SKM-1 treated with dmso at 0.1 percent for 144 hours (cell line): ENCODE data around the gene KCNH1.

Experiments
- DNase-seq: peaks from one replicate; lab custom pipeline; 2025; ENCODE audit not compliant: unreplicated experiment; lab: John Stamatoyannopoulos, UW

Gene KCNH1

DNA sequence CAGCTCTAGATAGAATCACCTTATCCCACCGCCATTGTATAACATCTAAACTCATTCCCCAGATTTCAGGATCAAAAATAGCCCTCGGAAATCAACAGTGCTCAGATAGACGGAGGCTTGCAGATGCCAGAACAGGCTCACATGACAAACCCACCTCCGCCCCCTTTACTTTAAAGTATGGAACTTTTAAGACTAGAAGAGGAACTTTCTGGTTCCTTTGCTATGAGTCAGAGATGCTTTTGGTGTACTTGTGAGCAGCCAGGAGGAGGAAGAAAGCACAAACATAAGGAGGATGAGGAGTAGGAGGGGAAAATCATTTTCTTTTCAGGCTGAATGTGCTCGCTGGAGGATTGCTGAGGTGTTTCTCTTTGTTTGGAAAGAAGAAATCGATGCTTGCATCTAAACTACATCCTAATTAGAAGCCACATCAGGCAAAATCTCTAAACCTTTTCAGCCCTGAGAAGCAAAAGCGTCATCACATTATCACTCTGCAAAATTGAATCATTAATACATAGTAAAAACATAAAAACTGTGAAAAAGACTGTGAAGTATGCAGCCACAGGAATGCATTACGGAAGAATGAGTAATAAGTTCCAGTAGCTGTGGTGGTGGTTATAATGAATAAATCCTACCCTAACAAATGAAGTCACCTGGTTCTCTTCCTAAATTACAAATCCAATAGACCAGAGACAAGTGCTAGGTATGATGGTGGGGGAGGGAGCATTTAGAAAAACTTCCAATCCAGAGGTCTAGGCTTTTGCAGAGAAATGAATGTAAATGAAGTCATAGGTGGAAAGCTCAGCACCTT lies 251.3 kb downstream of the KCNH1 start:
- DNase-seq = no peak

DNA sequence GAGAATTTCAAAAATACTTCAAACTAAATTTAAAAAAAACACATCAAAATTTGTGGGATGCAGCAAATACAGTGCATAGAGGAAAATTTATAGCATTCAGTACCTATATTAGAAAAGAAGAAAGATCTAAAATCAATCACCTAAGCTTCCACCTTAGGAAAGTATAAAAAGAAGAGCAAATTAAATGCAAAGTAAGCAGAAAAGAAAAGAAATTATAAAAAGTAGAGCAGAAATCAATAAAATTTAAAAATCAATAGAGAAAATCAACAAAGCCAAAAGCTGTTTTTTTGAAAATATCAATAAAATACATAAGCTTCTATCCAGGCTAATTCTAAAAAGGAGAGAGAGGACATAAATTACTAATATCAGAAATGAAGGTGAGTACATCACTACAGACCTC lies 255.4 kb downstream of the KCNH1 start:
- no peak for DNase-seq

DNA sequence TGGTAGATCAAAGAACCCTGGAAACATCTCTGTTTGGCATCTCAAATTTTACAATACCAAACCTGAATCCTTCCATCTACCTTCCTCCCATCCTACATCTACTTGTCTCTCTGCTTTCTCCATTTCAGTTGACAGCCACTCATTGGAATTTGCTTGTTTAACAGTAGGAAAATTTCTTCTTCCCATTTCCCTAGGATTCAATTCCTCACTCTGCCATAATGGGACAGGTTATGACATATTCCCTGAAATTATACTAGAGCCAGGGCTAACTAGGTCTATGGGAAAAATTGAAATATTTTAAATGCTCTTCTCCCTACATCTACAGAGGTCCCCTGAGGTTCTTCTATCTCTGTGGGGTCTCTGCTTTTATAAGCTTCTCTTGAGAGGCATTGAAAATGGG lies 257.7 kb downstream of the KCNH1 start:
- no peak for DNase-seq

DNA sequence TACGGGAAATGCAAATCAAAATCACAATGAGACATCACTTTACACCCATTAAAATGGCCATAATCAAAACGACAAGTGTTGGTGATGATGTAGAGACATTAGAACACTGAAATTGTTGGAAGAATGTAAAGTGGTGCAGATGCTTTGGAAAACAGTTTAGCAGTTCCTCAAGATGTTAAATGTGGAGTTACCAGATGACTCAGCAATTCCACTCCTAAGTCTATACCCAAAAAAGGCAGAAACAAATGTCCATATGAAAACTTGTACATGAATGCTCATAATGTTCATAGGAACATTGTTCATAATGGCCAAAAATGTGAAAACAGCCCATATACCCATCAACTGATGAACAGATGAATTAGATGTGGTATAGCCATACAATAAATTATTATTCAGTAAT lies 267.4 kb downstream of the KCNH1 start:
- no peak for DNase-seq

DNA sequence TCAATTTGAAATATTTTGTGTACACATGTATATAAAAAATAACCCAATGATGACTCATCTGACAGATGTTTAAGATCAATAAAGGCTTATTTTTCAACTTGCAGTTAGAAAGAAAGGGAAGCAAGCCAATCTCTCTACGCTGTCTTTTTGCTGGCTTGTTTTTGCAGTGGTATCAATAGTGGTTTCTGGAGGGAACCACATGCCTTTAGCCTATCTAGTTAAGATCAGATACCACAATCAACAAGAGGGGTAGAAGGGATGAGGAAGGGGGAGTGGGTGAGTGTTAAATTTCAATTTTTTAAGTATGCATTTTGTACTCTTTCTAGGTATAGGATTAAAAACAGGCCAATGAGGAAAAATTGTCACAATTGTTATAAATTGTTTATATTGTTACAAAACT lies 276.2 kb downstream of the KCNH1 start:
- DNase-seq = no peak

DNA sequence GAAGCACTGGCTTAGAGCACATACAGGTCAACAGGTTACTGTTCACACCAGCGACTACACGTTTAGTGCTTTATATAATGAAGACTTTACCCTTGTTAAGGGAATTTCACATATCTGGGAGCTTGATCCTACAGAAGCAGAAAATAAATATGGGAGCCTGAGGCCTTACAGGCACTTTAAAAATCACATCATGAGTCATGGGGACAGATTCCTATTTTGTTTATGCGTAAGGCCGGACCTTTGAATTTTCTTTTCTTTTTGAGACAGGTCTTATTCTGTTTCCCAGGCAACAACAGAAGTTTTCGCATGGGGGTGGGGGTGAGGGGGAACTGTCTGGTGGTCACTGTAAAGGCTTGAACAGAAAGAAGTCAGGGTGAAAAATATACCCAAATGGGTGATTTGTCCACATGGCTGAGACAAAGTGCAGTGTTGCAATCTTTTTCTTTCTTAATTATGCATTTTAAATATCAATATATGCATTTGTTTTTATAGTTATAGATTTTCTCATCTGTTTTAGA lies 276.7 kb downstream of the KCNH1 start:
- no peak for DNase-seq

DNA sequence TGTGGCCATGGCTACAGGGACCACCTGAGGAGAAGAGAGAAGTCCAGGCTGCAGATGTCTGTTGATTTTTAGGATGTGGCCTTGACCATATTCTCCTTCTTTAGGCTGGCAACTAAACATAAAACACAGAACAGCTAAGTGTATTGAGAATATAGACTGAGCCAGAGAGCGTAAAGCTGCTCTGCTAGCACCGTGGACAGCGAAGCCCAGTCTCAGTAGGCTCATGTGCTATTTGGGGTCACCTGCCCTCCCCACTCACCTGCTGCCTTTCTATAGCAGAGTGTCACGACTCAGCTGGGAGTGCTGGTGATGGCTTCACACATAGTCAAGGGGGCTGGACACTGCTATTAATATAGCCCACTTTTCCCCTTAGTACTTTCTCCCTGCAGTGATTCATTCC lies 278.5 kb downstream of the KCNH1 start:
- no peak for DNase-seq

DNA sequence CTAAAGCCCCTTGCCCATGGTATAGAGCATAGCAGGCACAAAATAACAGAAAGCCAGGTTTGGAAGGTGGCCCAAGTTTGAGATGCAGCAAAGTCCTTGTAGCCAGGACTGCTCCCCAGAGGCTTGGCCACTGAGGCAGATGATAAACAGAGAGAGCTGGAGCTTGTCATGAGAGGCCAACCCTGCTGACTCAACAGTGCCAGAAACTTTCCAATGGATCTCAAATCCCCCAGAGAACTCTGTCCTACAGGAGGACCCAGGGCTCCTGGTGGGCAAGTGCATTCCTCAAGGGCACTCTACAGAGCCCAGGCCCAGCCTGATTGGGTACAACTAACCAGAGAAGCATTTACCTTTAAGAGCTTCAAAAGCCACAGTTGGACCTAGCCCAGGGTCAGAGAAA lies 280.7 kb downstream of the KCNH1 start:
- no peak for DNase-seq

DNA sequence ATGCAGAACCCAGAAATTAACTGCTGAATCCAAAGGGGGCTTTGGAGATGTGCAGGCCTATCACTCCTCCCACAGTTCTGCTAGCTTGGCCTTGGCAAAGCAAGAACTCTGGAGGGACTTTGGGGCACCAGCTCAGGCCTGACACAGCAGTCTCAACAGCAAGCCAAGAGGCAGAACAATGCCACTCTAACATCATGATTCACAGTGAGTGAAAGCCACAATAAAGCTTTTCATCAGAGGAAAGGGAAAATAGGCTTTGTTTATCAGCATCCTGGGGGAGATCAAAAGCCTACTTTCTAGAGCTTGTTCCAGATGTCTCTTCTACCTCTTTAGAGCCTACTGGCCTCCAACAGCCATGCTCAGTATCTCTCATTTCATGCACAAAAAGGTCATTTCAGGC lies 283.4 kb downstream of the KCNH1 start:
- no peak for DNase-seq

DNA sequence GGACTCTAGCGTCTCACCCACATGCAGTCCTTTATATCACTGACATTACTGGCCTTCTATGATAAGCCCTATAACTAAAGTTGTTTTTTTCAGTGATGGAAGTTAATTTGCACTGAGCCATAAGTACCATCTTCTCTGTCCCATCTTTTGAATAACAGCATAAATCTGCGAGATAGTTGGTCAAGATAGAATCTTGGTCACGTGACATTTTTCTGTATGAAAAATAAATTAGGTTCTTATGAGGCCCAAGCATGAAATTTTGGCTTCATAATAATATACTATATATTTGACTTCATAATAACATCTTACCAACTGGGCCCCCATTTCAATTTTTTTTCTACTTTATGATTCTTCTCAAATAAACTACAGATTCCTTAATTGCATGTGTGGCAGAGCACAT lies 285.5 kb downstream of the KCNH1 start:
- DNase-seq = no peak

DNA sequence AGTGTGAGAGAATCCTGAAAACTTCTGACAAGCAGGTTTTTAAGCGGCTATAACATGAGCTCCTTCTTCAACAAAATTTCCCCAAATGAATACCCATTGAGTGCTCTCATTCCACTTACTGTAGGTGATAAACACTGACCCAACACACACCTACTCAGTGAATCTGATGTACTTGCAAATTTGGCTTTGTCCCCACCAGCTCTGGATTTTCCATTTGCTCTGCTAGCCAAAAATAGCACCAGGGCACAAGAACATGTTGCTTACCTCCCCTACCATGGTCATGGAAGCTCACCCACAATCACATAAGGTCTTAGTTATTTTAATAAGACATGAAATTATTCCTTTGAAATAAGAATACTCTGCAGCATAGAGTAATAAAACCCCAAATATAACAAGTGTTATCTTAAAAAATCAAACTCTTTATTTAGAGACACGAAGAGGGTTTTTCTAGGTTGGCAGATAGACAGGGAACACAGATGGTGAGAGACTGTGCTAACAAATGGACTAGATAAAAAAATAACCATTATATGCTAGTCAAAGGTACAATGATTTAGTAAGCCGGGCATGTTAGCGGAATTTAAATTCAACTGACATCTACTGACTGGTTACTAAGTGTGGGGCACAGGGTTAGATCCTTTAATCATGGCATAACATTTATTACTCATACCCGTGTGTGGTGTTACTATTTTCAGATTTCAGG lies 291.9 kb downstream of the KCNH1 start:
- no peak for DNase-seq

DNA sequence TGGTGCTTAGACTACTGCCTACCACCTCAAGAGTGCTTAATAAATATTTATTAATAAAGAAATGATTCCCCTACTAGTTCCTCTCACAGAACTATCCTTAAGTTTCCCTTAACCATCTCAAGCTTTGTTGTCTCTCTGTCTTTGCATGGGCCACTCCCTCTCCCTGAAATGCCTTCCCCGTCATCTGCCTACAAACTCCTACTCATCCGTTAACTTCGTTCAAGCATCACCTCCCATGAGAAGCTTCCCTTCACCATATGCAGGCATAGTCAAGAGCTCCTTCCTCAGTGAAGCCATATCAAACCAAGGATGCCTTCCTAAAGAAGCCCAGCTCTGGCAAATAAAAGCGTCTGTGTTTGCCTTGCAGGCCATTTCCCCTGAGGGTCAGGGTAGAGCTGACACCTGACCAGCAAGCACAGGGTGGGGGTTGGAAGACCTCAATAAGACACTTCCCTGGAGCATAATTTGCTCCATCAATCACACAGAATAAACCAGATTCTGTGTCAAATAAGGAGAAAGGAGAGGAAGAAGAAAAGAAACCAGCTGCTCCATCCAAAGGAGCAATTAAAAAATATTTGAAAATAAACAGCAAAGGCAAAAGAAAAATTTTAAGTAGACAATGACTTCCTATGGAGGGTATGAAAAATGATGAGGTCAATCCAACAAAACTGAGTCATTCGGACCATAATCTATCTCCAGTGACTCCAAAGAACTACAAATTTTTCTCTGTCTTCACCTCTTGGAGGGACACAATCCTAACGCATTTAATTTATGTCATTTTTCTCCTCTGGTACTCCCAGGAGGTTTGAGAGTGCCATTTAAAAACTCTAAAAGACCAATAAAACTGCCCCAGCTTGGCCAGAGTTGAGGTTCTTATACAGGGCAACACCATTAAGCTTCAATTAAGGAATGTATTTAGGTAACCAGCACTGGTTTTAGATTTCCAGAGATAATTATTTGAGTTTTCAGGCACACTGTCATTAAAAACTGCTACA lies 303.6 kb downstream of the KCNH1 start:
- DNase-seq = no peak

DNA sequence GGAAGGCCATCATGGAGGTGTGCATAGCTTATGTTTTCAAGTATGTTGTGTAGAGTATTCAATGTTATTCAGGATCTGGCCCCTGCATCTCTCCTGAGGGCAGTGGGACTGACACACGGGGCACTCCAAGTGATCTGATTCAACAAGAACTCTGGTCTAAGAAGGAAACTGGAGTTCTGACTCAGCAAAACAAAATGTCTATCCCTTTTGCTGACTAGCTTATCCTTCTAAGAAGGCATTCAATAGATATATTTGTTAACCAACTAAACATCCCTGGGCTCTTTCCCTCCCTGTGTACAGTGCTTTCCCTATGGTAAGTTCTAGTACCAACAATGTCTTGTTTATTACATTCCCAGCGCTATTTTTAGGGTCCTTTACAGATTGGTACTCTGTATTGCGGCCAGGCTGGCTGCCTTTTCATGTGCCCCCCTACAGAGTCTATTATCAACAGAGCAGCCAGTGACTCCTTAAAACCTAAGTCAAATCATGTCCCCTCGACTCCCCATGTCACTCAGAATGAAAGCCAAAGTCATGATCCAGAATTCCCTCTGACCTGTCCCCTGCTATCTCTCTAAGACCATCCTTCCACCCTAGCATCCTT lies 304.9 kb downstream of the KCNH1 start:
- DNase-seq = no peak

DNA sequence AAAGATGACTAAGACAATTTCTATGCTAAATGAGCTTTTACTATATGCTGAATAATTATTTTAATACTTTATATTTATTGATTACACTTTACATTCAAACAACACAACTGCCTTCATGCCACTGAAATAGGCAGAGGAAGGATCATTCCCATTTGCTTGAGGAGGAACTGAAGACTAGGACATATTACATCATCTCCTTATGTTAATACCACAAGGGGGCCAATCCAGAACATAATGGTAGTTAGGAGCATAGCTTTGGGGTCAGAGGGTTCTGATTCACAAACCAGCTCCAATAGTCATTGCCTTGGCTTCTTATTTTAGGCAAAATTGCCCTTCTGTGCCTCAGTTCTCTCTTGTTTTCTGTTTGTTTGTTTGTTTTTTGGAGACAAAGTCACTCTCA lies 306.5 kb downstream of the KCNH1 start:
- DNase-seq = no peak

DNA sequence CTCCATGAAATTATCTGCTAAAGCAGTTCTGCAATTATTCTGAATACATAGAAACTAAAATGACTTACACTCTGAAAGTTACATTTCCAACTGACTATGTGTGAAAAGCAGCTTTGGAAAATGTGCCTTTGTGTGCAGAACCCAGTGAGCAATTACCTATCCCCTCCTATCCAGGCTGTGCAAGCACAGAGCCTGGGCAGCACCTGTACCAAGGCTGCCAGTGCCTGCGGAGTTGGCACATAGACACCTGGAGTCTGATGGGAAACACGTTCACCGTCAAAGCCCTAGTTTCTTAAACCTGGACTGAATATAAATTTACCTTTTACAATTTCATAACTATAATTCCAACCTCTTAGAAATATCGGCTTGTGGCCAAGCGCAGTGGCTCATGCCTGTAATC lies 307.3 kb downstream of the KCNH1 start:
- DNase-seq = no peak

DNA sequence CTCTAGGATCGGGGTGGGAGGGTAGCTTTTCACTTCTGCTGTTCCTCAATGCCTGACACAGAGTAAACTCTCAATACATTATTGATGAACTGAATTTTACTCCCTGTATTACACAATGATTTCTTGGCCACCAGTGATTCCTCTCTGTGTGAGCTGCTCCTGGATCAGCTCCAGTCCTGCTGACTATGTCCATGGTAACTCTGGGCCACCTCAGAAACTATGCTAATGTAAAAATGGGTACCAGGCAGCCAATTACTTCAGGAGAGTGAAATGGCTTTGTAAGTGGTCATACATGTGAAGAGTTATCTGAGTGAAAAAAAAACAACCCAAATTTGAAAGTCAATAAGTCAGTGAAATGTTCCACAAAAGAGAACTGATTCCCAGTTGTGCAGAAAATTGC lies 311.0 kb downstream of the KCNH1 start:
- DNase-seq = no peak

DNA sequence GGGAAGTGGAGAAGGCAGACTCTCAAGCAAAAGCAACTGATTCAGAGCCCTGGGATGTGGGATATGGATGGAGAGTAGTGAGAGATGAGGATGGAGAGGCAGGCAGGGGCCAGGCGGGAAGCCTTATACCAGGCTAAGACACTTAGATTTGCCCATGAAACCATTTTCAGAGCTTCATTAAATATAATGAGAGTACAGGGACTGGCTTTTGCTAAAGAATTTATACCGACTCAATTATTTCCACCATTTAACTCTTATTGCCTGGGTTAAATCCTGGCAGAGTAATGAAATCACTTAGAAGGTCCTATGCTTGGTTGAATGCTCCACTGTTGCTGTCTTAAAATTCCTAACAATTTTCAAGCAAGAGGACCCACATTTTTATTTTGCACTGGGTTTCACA lies 311.7 kb downstream of the KCNH1 start:
- no peak for DNase-seq

DNA sequence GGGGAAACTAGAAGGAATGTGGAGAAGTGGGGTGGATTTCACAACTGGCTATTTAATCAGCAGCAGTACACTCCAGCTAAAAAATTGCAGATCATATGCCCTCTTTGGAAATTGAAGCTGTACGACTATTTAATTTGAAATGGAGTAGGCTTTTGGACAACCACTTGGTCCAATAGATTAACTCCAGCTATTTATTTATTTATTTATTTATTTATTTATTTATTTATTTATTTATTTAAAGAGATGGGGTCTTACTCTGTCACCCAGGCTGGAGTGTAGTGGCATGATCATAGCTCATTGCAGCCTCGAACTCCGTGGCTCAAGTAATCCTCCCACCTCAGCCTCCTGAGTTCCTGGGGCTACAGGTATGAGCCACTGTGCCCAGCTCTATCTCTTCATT lies 312.3 kb downstream of the KCNH1 start:
- DNase-seq = no peak

DNA sequence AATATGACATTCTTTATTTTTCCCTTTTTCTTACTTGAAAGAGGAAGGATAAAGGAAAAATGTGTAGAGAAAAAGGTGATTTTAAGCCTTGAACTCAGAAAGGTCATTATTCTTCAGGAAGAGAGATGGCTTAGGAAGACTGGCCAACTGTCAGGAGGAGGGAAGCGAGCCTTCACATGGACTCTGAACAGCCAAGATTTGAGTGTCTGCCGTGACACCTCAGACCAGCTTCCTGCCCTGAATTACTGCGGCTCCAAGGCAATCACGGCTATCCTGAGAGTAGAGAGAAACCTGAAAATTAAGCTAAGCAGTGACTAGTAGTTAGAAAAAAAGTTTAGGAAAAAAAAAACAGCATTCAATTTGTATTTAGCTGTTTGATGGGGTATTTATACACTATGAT lies 314.7 kb downstream of the KCNH1 start:
- DNase-seq = no peak

DNA sequence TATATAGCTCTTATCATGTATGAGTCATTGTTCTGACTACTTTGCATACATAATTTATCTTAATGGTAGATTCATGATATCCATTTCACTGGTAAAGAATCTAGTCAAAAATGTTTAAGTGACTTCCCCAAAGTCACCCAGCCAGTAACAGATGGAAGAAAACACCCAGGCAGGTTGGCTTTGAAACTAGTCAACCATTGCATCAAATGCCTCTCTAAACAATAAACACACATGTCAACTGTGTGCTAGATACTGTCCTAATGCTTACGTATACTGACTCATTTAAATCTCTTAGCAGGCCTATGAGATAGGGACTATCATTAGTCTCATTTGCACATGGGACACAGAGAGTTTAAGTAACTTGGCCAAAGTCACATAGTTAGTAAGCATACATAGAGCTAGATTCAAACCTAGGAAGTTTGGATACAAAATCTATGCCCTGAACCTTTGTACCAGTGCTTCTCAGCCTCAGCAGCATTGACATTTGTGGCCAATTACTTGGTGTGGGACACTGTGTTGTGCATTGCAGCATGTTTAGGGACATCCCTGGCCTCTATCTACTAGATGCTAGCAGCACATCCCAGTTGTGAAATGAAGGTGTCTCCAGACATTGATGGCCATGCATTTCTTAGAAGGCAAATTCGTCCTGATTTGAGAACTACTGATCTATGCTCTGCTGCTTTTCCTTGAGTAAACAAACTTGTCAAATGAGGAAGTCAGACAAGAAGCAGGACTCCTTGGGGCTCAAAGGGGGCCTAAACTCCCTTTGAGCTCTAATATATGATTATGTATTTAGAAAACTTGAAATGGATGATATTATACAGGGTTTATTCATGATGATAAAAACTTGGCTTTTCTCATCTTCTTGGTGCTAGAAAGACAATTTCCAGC lies 316.3 kb downstream of the KCNH1 start:
- DNase-seq = no peak
